GM12865 (cell line): ENCODE data around the gene SLC25A51.

ENCODE experiments used
- DNase-seq: peaks from one replicate; pipeline ENCODE4 v3.0.0; 2010; ENCODE audit warnings: low read depth
- H3K4me3 ChIP-seq: 2 replicates; pipeline ENCODE4 v1.5.1; 2011; ENCODE audit warnings: mild to moderate bottlenecking, low read depth, low read length, control low read depth
- CTCF ChIP-seq: IDR thresholded peaks from 2 replicates; pipeline ENCODE4 v1.5.1; 2011; ENCODE audit warnings: low read length, control low read depth, low read depth, inconsistent platforms; ENCODE audit not compliant: insufficient read depth; ENCODE audit errors: missing control alignments

The SLC25A51 gene

GRCh38 chr9:37903647-37904444, at the start of gene SLC25A51:
TSS of gene SLC25A51 (minus strand) at chr9:37904127. CDS start at chr9:37888550, 15,577 bp downstream.
- peak; percentile 99 for TF ChIP-seq CTCF
- peak; percentile 98 for DNase-seq
- peak within 1 kb of the TSS; percentile 75 for H3K4me3 ChIP-seq

GRCh38 chr9:37953206-37953774, 49.4 kb upstream of the SLC25A51 start:
- no peak for DNase-seq
- H3K4me3 ChIP-seq = peak overlapping the region; percentile 29; the same call in 1 of the 2 replicates
- no peak for TF ChIP-seq CTCF

GRCh38 chr9:37952731-37953130, 48.8 kb upstream of the SLC25A51 start:
- no peak overlapping the region for H3K4me3 ChIP-seq
- DNase-seq = no peak
- no peak for TF ChIP-seq CTCF

- H3K4me3 ChIP-seq = no peak overlapping the region
- DNase-seq = no peak
- no peak for TF ChIP-seq CTCF
Measured at GRCh38 chr9:37951671-37952449, 47.9 kb upstream of the SLC25A51 start.

- DNase-seq = no peak
- H3K4me3 ChIP-seq = no peak overlapping the region
- no peak for TF ChIP-seq CTCF
Measured at GRCh38 chr9:37950561-37950960, 46.6 kb upstream of the SLC25A51 start.

GRCh38 chr9:37949576-37949975, 45.6 kb upstream of the SLC25A51 start:
- DNase-seq = no peak
- no peak overlapping the region for H3K4me3 ChIP-seq
- no peak for TF ChIP-seq CTCF
